ENCODE results near the gene PLOD1.
A peak's percentile ranks its signal among the peaks of the same experiment; 100 is the strongest.
"Not testable (repeated sequence)": the region's sequence is repeated elsewhere in the genome, so short reads cannot be mapped to it uniquely, and the experiment has no call there.

The PLOD1 gene

DNA sequence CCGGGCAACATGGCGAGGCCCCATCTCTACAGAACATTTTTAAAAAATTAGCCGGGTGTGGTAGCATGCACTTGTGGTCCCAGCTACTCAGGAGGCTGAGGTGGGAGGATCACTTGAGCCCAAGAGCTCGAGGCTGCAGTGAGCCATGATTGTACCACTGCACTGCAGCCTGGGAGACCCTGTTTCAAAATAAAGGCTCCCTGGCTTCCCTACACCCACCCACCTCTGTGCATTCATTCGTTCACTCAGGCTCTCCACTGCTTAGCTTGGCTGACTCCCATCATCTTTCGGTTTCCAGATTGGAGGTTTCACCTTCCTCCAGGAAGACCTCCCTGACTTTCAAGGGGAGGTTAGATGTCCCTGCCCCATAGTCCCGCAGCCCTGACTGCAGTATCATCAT lies 22.5 kb upstream of the PLOD1 start:
- Histone ChIP-seq H3K27ac (no peak overlapping the region), H3K27me3 (no peaks in the 10 kb centered on the region), H3K9me3 (no peaks in the 10 kb centered on the region), H3K4me3 (ENCODE audit: low read depth in 1 of 2, low read length in 1 of 2) (no peak overlapping the region), H3K36me3 (peaks cover 8% of the 10 kb centered on the region), H3K4me1 (ENCODE audit: control insufficient read depth in 1 of 2, insufficient read depth in 1 of 2, low read depth in 1 of 2, low read length in 1 of 2) (peaks cover 12 to 17% of the 10 kb centered on the region in 2 experiments)
- TF ChIP-seq, protein P1, sequence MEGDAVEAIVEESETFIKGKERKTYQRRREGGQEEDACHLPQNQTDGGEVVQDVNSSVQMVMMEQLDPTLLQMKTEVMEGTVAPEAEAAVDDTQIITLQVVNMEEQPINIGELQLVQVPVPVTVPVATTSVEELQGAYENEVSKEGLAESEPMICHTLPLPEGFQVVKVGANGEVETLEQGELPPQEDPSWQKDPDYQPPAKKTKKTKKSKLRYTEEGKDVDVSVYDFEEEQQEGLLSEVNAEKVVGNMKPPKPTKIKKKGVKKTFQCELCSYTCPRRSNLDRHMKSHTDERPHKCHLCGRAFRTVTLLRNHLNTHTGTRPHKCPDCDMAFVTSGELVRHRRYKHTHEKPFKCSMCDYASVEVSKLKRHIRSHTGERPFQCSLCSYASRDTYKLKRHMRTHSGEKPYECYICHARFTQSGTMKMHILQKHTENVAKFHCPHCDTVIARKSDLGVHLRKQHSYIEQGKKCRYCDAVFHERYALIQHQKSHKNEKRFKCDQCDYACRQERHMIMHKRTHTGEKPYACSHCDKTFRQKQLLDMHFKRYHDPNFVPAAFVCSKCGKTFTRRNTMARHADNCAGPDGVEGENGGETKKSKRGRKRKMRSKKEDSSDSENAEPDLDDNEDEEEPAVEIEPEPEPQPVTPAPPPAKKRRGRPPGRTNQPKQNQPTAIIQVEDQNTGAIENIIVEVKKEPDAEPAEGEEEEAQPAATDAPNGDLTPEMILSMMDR (IDR thresholded peaks at IDR 0.05), result no peak

DNA sequence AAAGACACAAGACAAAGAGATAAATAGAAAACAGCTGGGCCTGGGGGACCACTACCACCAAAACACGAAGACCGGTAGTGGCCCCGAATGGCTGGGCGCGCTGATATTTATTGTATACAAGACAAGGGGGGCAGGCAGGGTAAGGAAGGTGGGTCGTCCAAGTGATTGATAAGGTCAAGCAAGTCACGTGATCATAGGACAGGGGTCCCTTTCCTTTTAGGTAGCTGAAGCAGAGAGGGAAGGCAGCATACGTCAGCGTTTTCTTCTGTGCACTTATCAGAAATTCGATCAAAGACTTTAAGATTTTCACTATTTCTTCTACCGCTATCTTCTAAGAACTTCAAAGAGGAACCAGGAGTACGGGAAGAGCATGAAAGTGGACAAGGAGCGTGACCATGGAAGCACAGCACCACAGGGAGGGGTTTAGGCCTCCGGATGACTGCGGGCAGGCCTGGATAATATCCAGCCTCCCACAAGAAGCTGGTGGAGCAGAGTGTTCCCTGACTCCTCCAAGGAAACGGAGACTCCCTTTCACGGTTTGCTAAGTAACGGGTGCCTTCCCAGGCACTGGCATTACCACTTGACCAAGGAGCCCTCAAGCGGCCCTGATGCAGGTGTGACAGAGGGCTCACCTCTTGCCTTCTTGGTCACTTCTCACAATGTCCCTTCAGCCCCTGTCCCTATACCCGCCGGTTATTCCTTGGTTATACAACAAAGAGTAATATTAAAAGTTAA lies 21.9 kb upstream of the PLOD1 start:
- H3K4me1 ChIP-seq (ENCODE audit: control insufficient read depth in 1 of 2, insufficient read depth in 1 of 2, low read depth in 1 of 2, low read length in 1 of 2), result peaks cover 7 to 13% of the 10 kb centered on the region in 2 experiments
- H3K9me3 ChIP-seq; H3K27me3 ChIP-seq; H3K27ac ChIP-seq; H3K4me3 ChIP-seq (ENCODE audit: low read depth in 1 of 2, low read length in 1 of 2): not testable (repeated sequence)
- peaks cover 12% of the 10 kb centered on the region for H3K36me3 ChIP-seq

DNA sequence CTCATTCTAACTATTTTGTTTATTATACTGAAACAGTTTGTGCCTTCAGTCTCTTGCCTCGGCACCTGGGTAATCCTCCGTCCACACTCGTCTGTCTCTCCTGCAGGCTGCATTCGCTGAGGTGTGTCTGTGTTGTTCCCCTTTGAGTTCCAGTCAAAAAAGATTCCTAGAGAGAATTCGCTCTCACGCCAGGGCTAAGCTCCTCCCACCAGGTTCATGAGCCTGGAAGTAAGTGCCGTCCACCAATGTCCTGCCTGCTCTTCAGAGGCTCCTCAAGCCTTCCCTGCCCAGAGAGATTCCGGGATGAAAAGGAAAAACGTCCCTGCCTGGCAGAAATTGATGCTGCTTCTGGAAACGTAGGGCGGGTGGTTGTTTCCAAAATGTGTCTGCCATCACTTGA lies 21.2 kb upstream of the PLOD1 start:
- Histone ChIP-seq H3K36me3 (peaks cover 18% of the 10 kb centered on the region), H3K27me3 (no peaks in the 10 kb centered on the region), H3K4me1 (ENCODE audit: control insufficient read depth in 1 of 2, insufficient read depth in 1 of 2, low read depth in 1 of 2, low read length in 1 of 2) (peaks cover 7 to 13% of the 10 kb centered on the region in 2 experiments), H3K27ac (no peak overlapping the region), H3K9me3 (no peaks in the 10 kb centered on the region), H3K4me3 (ENCODE audit: low read depth in 1 of 2, low read length in 1 of 2) (no peak overlapping the region)
- TF ChIP-seq, protein P1 (IDR thresholded peaks at IDR 0.05), result no peak

DNA sequence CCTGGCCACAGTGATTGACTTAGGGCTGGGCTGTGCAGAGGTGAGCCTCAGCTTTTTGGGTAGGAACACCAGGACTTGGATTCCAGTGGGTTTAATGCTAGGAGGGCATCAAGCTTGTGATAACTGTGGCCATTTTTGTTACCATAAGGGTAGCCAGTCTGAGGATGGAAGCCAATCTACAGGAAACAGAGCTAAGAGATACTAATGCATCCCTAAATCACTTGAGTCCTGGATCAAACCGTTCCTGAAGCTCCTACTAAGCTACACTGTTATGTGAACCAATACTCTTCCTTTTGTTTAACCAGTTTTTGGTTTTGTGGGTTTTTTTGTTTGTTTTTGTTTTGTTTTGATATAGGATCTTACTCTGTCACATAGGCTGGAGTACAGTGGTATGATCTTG lies 20.5 kb upstream of the PLOD1 start:
- H3K4me3 ChIP-seq (ENCODE audit: low read depth in 1 of 2, low read length in 1 of 2), result no peak overlapping the region
- TF ChIP-seq, protein P1 (IDR thresholded peaks at IDR 0.05), result no peak
- no peaks in the 10 kb centered on the region for H3K27me3 ChIP-seq
- peaks cover 7 to 10% of the 10 kb centered on the region in 2 experiments for H3K4me1 ChIP-seq (ENCODE audit: control insufficient read depth in 1 of 2, insufficient read depth in 1 of 2, low read depth in 1 of 2, low read length in 1 of 2)
- H3K27ac ChIP-seq, result no peak overlapping the region
- peaks cover 26% of the 10 kb centered on the region for H3K36me3 ChIP-seq
- no peaks in the 10 kb centered on the region for H3K9me3 ChIP-seq

DNA sequence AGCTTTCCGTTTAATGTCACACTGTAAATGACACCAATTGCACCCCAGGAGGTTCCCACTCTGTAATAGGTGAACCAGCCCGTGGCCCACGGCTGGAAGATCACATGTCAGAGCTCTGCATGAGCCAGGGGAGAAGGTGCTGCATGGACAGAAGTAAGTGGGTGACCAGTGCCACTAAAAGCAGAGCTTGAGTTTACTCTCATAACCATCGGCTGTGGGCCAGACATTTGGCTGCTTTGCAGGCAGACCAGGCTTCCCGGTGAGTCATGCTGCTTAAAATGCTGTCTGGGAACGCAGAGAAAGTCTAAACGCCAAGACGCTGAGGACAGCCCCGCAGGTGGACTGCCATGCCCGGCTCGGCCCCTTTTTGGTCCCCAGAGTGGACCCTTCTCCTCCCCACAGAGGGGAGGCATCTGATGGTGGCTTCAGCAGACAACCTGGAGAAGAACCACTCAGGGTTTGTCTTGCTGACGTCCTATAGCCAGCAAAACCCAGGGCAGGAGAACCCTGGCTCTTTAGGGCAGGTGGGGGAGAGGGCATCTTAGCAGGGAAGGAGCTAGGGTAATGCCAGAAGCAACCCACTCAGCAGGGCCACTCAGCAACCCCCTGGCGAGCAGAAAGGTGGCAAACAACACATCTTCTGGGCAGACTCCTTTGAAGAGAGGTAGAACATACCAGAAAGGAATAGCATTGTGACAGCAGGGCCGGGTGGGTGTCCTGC lies 15.6 kb upstream of the PLOD1 start:
- Histone ChIP-seq H3K9me3 (no peaks in the 10 kb centered on the region), H3K4me3 (ENCODE audit: low read depth in 1 of 2, low read length in 1 of 2) (no peak overlapping the region), H3K27me3 (no peaks in the 10 kb centered on the region), H3K27ac (peak overlapping the region; percentile 13), H3K36me3 (peaks cover 75% of the 10 kb centered on the region), H3K4me1 (ENCODE audit: control insufficient read depth in 1 of 2, insufficient read depth in 1 of 2, low read depth in 1 of 2, low read length in 1 of 2) (peaks cover 5 to 9% of the 10 kb centered on the region in 2 experiments)
- TF ChIP-seq, protein P1 (IDR thresholded peaks at IDR 0.05), result no peak

GRCh38 chr1:11919621-11920020 lies 14.9 kb upstream of the PLOD1 start:
- Histone ChIP-seq H3K4me1 (ENCODE audit: control insufficient read depth in 1 of 2, insufficient read depth in 1 of 2, low read depth in 1 of 2, low read length in 1 of 2) (peaks cover 11 to 16% of the 10 kb centered on the region in 2 experiments), H3K27me3 (no peaks in the 10 kb centered on the region), H3K27ac (no peak overlapping the region), H3K4me3 (ENCODE audit: low read depth in 1 of 2, low read length in 1 of 2) (no peak overlapping the region), H3K36me3 (peaks cover 75% of the 10 kb centered on the region), H3K9me3 (no peaks in the 10 kb centered on the region)
- TF ChIP-seq, protein P1 (IDR thresholded peaks at IDR 0.05), result no peak
